ENCODE results near the gene WWC2.

DNA sequence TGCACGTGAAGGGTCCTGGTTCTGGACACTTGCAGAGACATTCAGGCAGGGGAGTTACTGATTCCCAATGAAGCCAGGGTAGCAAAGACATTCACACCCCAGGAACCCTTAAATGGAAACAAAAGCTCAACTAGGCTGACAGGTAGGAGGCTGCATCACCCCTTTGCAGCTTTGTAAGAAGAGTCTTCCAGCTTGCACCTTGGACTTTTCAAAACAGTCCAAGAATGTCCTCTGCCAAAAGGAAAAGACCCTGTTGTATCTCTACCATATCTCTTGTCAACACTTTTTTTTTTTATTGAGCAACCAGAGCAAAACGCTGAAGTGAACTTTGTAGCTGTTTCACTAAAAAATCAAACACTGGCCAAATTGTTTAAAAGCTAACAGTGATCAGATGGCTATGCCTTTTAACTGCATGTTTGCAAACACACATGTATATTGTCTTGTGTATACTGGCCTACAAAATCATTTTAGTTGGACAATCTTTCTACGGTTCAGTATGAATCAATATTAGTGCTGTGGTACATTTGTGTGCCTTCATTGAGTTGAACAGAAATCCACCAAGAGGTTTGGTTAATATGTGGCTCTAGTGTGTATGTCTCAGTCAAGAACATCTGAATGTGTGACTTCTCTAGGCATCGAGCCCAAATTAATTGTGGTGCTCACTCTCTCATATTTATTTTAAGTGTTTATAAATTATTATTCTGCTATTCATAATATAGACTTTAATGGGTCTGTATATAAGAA is 18.5 kb upstream of the WWC2 start:
- TF ChIP-seq POLR2A (IDR thresholded peaks at IDR 0.05) = no peak
- TF ChIP-seq CTCF (IDR thresholded peaks at IDR 0.05) = no peak

All from uterus (tissue), 2 donors.